Stimulated activated naive CD8-positive, alpha-beta T cell treated with anti-CD3 and anti-CD28 coated beads, Interleukin-15, amount 100 ng/mL, for 72 hours (primary cell): ENCODE data around the gene TRANK1.
A peak's percentile ranks its signal among the peaks of the same experiment; 100 is the strongest.
"Not testable (repeated sequence)": the region's sequence is repeated elsewhere in the genome, so short reads cannot be mapped to it uniquely, and the experiment has no call there.

Experiments
- ATAC-seq: fragments of 150-1000 bp; cut with Tn5 transposase; 2 replicates; pipeline ENCODE4 v1.10.0; 2021; ENCODE audit warnings: mild to moderate bottlenecking, moderate library complexity
- DNase-seq, 2 donors: peaks; one replicate each; pipeline ENCODE4 v3.0.0; 2021 to 2022
- H3K27ac Mint-ChIP-seq, 2 donors: one replicate each; pipeline ENCODE4 v1.8.0; 2022; ENCODE audit warnings: mild to moderate bottlenecking in 2 of 2, mixed read lengths in 2 of 2, moderate library complexity in 2 of 2
- H3K27me3 Mint-ChIP-seq: one replicate; pipeline ENCODE4 v1.8.0; 2022; ENCODE audit warnings: mixed read lengths
- H3K4me1 Mint-ChIP-seq: one replicate; pipeline ENCODE4 v1.8.0; 2022; ENCODE audit warnings: mild to moderate bottlenecking, mixed read lengths
- H3K4me3 Mint-ChIP-seq, 2 donors: one replicate each; pipeline ENCODE4 v1.8.0; 2022; ENCODE audit warnings: mild to moderate bottlenecking in 2 of 2, mixed read lengths in 2 of 2, moderate library complexity in 1 of 2
- H3K9me3 Mint-ChIP-seq, 2 donors: one replicate each; pipeline ENCODE4 v1.8.0; 2022; ENCODE audit warnings: mixed read lengths in 2 of 2

TRANK1 gene

DNA sequence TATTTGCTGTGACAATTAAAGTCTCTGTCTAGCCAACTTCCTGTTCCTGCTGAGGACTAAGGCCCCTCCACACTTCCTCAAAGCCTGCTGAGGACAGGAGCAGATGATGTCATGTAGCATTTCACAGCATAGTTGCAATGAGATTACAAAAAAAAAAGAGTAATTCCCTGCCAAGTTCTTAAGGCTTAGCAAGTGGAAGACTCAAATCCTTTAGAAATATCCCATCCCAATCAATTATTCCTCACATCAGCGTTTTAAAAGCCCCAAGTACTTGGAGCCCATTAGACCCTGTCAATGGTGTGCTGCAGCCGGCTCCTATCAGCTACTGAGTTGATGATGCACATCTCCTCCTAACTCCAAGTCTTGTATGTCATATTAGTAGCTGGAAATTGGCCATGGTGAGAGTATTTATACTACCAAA, 51.7 kb downstream of the TRANK1 start:
- H3K27ac Mint-ChIP-seq = peak overlapping the region in 1 of 2 donors; percentile 84
- no peaks in the 10 kb centered on the region for H3K9me3 Mint-ChIP-seq
- ATAC-seq (peak; percentile 66), DNase-seq (no peak)
- H3K4me3 Mint-ChIP-seq = no peak overlapping the region
- H3K27me3 Mint-ChIP-seq = no peaks in the 10 kb centered on the region
- H3K4me1 Mint-ChIP-seq = peaks cover 57% of the 10 kb centered on the region

DNA sequence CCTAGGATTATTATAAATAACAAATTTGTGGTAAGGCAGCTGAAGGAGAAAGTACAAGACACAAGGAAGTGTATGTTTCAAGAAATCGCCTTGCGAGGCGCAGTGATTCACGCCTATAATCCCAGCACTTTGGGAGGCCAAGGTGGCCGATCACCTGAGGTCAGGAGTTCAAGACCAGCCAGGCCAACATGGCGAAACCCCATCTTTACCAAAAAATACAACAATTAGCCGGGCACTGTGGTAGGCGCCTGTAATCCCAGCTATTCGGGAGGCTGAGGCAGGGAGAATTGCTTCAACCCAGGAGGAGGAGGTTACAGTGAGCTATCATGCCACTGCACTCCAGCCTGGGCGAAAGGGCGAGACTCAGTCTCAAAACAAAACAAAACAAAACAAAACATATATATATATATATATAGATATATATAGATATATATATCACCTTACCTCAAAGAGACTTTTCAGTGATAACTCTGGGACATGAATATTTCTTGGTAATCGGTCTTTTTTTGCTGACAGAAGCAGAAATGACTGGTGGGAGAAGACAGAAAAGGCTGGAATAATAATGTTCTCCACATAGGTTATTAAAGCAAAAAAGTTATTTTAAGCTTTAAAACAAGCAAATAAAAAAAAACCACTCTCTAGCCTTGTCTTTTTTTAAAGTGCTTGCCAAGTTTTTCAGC, 52.3 kb downstream of the TRANK1 start:
- DNase-seq (no peak), ATAC-seq (no peak)
- Mint-ChIP-seq H3K4me3 (no peak overlapping the region), H3K4me1 (peaks cover 55% of the 10 kb centered on the region), H3K27ac (peak overlapping the region in 1 of 2 donors; percentile 54), H3K27me3 (no peaks in the 10 kb centered on the region), H3K9me3 (no peaks in the 10 kb centered on the region)

DNA sequence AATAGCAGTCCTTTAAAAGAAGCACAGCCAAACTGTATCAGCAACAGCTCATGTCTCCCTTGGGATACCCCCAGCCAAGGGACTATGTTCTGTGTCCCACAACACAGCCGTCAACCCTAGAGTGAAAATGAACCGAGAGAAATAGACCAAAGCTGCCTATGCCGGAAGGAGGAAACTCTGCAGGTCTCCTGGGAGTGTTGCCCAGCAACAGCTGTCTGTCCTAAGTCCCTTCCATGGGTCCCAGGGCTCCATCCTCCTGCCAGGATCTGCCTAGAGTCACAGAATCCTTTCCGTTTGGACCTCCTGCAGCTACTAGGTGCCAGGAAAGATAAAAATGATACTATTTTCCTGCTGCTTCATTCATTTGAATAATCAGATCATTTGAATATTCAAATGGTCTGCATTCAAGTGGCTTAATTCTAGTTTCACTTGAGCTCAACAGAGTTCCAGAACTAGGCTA, 53.1 kb downstream of the TRANK1 start:
- ATAC-seq (no peak), DNase-seq (no peak)
- Mint-ChIP-seq H3K9me3 (no peaks in the 10 kb centered on the region), H3K4me3 (no peak overlapping the region), H3K27ac (no peak overlapping the region), H3K4me1 (peaks cover 50% of the 10 kb centered on the region), H3K27me3 (no peaks in the 10 kb centered on the region)

DNA sequence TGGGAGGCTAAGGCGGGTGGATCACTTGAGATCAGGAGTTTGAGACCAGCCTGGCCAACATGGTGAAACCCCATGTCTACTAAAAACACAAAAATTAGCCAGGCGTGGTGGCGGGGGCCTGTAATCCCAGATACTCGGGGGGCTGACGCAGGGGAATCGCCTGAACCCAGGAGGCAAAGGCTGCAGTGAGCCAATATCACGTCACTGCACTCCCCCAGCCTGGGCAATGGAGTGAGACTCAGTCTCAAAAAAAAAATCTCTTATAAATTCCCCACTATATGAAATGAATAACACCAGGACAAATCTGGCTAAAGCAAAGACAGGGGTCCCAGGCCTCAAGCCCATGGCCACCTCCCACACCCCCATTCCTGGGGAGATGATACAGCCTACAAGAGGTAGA, 53.8 kb downstream of the TRANK1 start:
- H3K27me3 Mint-ChIP-seq, ATAC-seq, H3K9me3 Mint-ChIP-seq, DNase-seq, H3K4me3 Mint-ChIP-seq: not testable (repeated sequence)
- Mint-ChIP-seq H3K27ac (peak overlapping the region in 1 of 2 donors; percentile 67), H3K4me1 (peaks cover 49% of the 10 kb centered on the region)

DNA sequence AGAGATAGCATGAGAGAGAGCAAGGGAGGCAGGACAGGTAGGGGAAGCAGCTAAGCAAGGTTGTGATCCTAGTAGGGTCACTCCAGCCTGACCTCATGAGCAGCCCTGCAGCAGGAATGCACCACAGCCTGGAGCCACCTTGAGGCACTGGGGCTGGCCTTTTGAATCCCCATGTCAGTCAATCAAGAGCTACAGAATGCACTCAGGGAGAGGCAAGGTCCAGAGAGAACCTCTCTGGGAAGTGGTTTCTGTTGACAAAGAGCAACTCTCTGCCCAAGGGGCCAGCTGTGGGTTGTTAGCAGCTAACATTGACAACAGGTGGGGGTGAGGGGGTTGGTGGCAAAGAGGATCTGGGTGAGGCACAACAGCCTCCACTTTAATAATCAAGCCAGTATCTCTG, 54.6 kb downstream of the TRANK1 start:
- no peak for DNase-seq
- H3K4me1 Mint-ChIP-seq = peaks cover 41% of the 10 kb centered on the region
- no peak for ATAC-seq
- H3K27ac Mint-ChIP-seq = peak overlapping the region in 1 of 2 donors; percentile 12
- H3K27me3 Mint-ChIP-seq = no peaks in the 10 kb centered on the region
- no peaks in the 10 kb centered on the region for H3K9me3 Mint-ChIP-seq
- H3K4me3 Mint-ChIP-seq = no peak overlapping the region

DNA sequence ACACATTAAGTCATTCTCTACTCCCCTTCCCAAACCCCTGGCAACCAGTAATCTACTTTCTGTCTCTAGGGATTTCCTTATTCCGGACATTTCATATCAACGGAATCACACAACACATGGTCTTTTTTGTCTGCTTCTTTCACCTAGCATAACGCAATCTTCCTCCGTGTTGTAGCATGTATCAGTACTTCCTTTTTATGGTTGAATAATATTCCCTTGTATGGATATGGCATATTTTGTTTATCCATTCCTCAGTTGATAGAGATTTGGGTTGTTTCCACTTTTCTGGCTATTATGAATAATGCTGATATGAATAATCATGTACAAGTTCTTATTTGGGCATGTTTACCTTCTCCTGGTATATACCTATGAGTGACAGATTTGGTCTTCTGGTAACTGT, 63.1 kb downstream of the TRANK1 start:
- H3K9me3 Mint-ChIP-seq = peaks cover 0 to 4% of the 10 kb centered on the region in 2 donors
- DNase-seq = no peak
- no peak overlapping the region for H3K27ac Mint-ChIP-seq
- H3K27me3 Mint-ChIP-seq = no peaks in the 10 kb centered on the region
- no peak overlapping the region for H3K4me3 Mint-ChIP-seq
- no peak for ATAC-seq
- peaks cover 17% of the 10 kb centered on the region for H3K4me1 Mint-ChIP-seq

DNA sequence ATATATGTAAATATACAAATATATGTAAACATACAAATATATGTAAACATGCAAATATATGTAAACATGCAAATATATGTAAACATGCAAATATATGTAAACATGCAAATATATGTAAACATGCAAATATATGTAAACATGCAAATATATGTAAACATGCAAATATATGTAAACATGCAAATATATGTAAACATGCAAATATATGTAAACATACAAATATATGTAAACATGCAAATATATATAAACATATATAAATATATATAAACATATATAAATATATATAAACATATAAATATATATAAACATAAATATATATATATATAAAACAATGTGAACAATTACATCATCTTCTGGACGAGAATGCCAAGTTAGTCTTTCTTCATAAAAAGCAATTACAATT, 65.0 kb downstream of the TRANK1 start:
- H3K27me3 Mint-ChIP-seq, H3K27ac Mint-ChIP-seq, DNase-seq, ATAC-seq, H3K9me3 Mint-ChIP-seq, H3K4me3 Mint-ChIP-seq: not testable (repeated sequence)
- H3K4me1 Mint-ChIP-seq = peaks cover 33% of the 10 kb centered on the region

DNA sequence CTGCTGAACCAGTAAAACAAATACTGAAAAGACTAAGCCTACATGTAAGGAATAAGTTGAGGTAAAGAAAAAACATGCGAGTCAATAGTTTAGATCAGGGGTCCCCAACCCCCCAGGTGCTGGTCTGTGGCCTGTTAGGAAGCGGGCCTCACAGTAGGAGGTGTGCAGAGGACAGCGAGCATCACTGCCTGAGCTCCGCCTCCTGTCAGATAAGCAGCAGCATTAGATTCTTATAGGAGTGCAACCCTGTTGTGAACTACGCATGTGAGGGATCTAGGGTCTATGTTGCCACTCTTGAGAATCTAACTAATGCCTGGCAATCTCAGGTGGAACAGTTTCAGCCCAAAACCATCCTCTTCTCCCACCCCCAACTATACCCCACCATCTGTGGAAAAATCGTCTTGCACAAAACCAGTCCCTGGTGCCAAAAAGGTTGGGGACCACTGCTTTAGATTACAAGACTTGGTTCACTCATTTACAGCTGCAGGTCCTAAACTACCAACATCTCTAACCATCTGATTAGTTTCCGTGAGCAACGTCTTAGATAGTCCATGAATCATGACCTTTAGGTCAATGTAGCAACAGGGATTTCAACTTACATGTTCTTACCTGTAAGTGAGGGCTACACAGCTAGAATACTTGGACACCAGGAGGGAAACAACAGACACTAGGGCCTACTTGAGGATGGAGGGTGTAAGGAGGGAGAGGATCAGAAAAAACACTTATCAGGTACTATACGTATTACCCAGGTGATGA, 66.7 kb downstream of the TRANK1 start:
- Mint-ChIP-seq H3K9me3 (peaks cover 0 to 4% of the 10 kb centered on the region in 2 donors), H3K4me3 (no peak overlapping the region), H3K27ac (peak overlapping the region in 1 of 2 donors; percentile 27), H3K27me3 (no peaks in the 10 kb centered on the region), H3K4me1 (peaks cover 35% of the 10 kb centered on the region)
- DNase-seq (no peak), ATAC-seq (no peak)

DNA sequence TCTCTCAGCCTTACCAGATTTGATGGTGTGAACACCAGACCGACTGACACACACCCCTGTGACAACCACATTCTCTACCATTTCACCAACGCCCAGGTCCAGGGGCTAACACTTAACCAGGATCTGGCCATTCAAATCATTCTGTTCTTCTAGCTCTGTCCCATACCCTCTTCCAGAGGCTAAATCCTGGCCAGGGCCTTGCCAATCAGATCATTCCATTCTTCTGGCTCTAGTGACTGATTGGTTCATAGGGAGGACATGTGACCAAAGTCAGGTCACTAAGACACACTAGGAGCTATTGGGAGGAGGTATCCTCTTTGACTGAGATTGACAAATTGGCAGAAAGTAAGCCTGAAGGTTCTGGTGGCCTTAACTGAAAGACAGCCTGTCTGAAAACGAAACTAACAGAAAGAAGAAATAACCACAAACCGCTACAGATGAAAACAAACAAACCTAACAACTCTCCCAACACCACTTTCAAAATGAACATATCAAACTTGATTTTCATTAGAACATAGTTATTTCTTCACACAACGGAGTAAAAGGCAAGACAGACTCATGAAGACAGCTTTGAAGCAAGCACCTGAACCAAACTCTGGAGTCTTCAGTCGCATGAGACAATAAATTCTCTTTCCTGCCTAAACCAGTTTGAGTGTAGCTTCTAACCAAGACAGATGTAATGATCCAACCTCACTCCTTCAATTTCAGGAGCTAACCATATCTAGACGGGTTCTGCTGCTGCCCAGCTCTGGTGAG, 68.5 kb downstream of the TRANK1 start:
- ATAC-seq (peak; percentile 95), DNase-seq (peak; percentile 38 to 47)
- Mint-ChIP-seq H3K4me1 (peaks cover 35% of the 10 kb centered on the region), H3K4me3 (peak overlapping the region; percentile 14 to 43), H3K27me3 (no peaks in the 10 kb centered on the region), H3K9me3 (no peaks in the 10 kb centered on the region), H3K27ac (peak overlapping the region in 1 of 2 donors; percentile 31)

DNA sequence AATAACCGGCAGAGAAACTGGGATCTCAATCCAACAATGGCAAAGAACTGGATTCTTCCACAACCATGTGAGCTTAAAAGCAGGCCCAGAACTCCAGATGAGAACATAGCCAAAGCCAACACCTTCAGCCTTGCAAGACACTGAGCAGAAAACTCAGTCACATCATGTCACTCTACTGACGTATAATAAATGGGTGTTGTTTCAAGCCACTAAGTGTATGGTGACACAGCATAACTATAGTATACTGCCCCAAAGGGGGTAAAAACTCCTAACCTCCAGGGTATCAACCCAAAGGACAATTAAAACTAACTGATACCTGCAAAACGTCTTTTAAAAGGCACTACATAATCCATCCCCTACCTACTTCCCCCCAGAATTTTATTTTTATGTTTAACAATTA, 69.5 kb downstream of the TRANK1 start:
- peaks cover 35% of the 10 kb centered on the region for H3K4me1 Mint-ChIP-seq
- no peaks in the 10 kb centered on the region for H3K27me3 Mint-ChIP-seq
- no peaks in the 10 kb centered on the region for H3K9me3 Mint-ChIP-seq
- ATAC-seq (no peak), DNase-seq (no peak)
- H3K27ac Mint-ChIP-seq = no peak overlapping the region
- H3K4me3 Mint-ChIP-seq = no peak overlapping the region

DNA sequence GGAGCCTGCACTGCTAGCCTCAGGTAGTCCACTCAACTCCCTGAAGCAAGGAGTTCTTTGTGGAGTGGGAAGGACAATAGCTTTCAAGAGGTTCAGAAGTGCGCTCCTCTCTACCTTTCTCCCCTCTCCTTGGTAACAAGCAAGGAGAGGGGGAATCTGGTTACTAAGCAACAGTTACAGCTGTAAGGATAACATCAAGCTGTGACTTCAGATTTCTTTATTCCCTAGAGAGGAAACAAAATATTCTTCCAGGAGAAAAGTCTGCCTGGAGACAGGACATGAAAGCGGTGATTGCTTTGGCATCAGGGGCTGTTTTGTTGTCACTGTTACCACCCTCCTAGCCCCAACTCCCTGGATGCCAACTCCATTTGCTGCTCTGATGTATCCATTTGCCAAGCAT, 70.4 kb downstream of the TRANK1 start:
- Mint-ChIP-seq H3K4me3 (no peak overlapping the region), H3K4me1 (peaks cover 35% of the 10 kb centered on the region), H3K9me3 (no peaks in the 10 kb centered on the region), H3K27me3 (no peaks in the 10 kb centered on the region), H3K27ac (peak overlapping the region in 1 of 2 donors; percentile 6)
- ATAC-seq = no peak
- DNase-seq = no peak

DNA sequence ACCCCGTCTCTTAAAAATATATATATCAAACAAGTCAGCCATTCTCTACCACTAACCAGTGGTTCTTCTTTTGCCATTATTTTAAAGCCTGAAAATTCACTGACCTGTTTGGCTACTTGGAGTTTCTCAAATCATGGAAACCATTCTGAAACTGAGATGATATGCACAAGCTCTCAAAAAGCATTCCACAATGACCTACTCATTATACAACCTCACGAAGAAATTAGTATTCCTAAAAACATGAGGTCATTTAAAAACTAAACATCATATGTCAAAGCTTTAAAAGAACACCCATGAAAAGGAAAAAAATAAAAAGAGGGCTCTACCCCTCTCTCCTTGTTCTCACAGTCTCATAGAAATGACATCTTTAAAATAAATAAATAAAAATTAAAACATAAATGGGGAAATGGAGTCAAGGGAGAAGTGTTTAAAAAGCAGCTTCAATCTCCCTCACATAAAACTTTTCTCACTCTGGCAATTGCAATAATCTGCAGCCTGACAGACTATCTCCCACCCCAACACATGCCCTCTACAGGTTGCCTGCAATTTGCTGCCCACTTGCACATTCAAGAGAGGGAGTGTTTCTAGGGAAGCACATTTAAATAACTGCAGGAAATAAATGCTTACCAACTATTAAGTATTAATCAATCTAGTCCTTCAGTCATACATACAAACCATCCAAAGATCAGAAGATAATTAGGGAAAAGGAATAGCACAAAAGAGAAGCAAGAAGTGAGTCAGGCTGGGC, 73.3 kb downstream of the TRANK1 start:
- ATAC-seq (no peak), DNase-seq (no peak)
- no peaks in the 10 kb centered on the region for H3K27me3 Mint-ChIP-seq
- H3K9me3 Mint-ChIP-seq = no peaks in the 10 kb centered on the region
- H3K27ac Mint-ChIP-seq = no peak overlapping the region
- no peak overlapping the region for H3K4me3 Mint-ChIP-seq
- H3K4me1 Mint-ChIP-seq = peaks cover 25% of the 10 kb centered on the region

DNA sequence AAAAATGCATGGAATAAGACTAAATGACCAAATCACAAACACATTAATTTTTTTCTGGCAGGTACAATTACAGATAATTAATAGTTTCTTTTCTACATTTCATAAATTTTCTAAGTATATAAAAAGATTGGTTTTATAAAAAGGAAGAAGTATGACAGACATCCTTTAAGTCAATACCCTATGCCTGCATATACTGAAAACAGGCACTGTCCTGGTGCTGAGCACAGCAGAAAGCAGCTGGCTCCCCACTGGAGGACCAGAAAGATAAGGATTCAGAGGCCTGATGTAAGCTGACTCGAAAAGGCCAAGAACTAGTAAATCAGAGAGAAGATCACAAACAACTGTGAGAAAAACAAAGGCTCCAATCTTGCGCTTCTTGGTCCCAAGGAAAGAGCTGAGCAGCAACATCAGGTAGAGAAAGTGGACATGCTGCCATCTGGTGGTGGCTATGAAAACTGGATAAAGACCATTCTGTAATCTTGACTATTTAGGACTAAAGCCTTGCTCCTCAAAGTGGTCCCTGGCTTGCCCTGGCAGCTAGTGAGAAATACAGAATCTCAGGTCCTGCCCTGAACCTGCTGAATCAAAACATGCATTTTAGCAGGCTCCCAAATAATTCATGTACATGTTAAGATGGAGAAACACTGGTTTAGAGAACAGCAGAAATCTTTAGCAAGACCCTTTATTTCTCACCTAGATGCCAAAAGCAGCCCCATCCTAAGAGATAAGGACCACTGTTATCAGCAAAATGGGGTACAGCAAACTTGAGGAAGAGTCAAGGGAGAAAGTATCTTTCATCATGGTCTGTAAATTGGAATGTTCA, 76.0 kb downstream of the TRANK1 start:
- peak; percentile 83 for ATAC-seq
- H3K4me3 Mint-ChIP-seq = no peak overlapping the region
- peak; percentile 40 to 43 for DNase-seq
- H3K9me3 Mint-ChIP-seq = no peaks in the 10 kb centered on the region
- H3K4me1 Mint-ChIP-seq = peaks cover 26% of the 10 kb centered on the region
- H3K27ac Mint-ChIP-seq = no peak overlapping the region
- H3K27me3 Mint-ChIP-seq = no peaks in the 10 kb centered on the region

DNA sequence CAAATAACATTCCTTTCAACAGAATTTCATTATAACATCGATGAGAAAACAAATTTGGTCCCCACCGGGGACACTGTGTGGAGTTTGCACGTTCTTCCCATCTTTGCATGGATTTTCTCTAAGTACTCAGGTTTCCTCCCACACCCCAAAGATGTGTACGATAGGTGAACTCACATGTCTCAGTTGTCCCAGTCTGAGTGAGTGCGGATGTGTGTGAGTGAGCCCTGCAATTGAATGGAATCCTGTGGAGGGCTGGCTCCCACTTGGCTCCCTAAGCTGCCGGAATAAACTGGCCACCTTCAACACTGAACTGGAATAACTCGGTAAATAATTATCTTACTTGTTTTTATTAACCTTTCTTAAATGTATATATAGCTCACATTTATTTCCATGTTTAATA, 77.0 kb downstream of the TRANK1 start:
- H3K4me1 Mint-ChIP-seq = peaks cover 26% of the 10 kb centered on the region
- no peak overlapping the region for H3K27ac Mint-ChIP-seq
- no peaks in the 10 kb centered on the region for H3K9me3 Mint-ChIP-seq
- DNase-seq (no peak), ATAC-seq (no peak)
- no peak overlapping the region for H3K4me3 Mint-ChIP-seq
- no peaks in the 10 kb centered on the region for H3K27me3 Mint-ChIP-seq
